Measurements from ENCODE around the gene ARHGAP22. TPM values are rescaled to one million over a fixed set of nuclear protein-coding genes. Genes with fewer than 3 reads are reported as not detected.

Gene ARHGAP22
- total and polyA plus RNA-seq, 4 donors, result 0.23 to 2.3 (median 0.54) TPM

DNA sequence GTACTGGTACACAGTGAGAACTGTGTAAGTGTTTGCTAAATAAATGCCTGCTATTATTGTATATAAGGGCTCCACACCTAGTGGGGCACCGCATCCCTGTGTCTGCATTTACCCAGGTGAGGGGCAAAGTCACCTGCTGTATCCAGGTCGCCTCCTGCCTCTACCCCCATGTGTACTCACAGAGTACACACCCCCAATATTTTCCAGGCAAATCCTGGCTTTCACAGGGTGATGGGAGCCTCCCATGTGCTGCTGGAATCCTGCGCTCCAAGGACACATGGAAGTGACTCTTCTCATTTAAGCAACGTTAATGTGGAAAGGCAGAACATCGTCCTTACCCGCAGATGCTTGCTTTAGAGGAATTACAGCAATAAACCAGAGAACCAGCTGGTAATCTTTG is 48.2 kb downstream of the ARHGAP22 start:
- peak; percentile 13 for DNase-seq (ENCODE audit: low spot score)
- 89% methylated on average over 6 of the region's 6 CpGs for WGBS

DNA sequence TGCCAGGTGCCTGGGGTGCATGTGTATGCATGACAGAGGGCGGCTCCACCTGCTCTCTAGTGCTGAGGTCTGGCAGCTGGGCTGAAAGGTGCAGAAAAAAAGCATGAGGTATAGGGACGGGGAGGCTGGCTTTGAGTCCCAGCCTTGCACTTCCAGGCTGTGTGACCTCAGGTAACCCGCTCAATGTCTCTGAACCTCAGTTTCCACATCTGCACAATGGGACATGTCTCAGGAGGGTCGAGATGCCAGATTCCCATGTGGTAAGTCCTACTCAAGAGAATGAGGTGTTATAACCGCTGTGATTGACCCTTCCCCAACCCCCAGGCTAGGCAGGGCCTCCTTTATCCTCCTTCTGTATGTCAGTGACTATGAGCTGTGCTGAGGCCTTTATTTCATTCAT is 48.8 kb downstream of the ARHGAP22 start:
- 89% methylated on average over 5 of the region's 5 CpGs for WGBS
- H3K36me3 ChIP-seq (ENCODE audit: control insufficient read depth in 4 of 4, insufficient read depth in 3 of 4, low read depth in 1 of 4, low read length in 3 of 4), result no peaks in the 10 kb centered on the region
- H3K4me1 ChIP-seq (ENCODE audit: control insufficient read depth in 4 of 4, insufficient read depth in 4 of 4, low read length in 3 of 4), result no peaks in the 10 kb centered on the region
- DNase-seq (ENCODE audit: low spot score), result peak; percentile 13
- H3K9me3 ChIP-seq (ENCODE audit: control insufficient read depth in 4 of 4, low read length in 3 of 4), result no peaks in the 10 kb centered on the region
- TF ChIP-seq TAF1 (conservative IDR thresholded peaks at IDR 0.05) (no peak), HNF4A (conservative IDR thresholded peaks at IDR 0.05) (no peak), SP1 (IDR thresholded peaks at IDR 0.05) (no peak), NR2F2 (IDR thresholded peaks at IDR 0.05) (no peak), RAD21 (IDR thresholded peaks at IDR 0.05) (no peak), GABPA (IDR thresholded peaks at IDR 0.05 in 1 of 2, conservative IDR thresholded peaks at IDR 0.05 in 1 of 2) (no peak), JUND (IDR thresholded peaks at IDR 0.05) (no peak), FOXA2 (IDR thresholded peaks at IDR 0.05) (no peak)
- TF ChIP-seq, protein P1, sequence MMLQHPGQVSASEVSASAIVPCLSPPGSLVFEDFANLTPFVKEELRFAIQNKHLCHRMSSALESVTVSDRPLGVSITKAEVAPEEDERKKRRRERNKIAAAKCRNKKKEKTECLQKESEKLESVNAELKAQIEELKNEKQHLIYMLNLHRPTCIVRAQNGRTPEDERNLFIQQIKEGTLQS (IDR thresholded peaks at IDR 0.05), result no peak
- TF ChIP-seq, protein P2, sequence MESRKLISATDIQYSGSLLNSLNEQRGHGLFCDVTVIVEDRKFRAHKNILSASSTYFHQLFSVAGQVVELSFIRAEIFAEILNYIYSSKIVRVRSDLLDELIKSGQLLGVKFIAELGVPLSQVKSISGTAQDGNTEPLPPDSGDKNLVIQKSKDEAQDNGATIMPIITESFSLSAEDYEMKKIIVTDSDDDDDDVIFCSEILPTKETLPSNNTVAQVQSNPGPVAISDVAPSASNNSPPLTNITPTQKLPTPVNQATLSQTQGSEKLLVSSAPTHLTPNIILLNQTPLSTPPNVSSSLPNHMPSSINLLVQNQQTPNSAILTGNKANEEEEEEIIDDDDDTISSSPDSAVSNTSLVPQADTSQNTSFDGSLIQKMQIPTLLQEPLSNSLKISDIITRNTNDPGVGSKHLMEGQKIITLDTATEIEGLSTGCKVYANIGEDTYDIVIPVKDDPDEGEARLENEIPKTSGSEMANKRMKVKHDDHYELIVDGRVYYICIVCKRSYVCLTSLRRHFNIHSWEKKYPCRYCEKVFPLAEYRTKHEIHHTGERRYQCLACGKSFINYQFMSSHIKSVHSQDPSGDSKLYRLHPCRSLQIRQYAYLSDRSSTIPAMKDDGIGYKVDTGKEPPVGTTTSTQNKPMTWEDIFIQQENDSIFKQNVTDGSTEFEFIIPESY (IDR thresholded peaks at IDR 0.05), result no peak
- TF ChIP-seq, protein P3, sequence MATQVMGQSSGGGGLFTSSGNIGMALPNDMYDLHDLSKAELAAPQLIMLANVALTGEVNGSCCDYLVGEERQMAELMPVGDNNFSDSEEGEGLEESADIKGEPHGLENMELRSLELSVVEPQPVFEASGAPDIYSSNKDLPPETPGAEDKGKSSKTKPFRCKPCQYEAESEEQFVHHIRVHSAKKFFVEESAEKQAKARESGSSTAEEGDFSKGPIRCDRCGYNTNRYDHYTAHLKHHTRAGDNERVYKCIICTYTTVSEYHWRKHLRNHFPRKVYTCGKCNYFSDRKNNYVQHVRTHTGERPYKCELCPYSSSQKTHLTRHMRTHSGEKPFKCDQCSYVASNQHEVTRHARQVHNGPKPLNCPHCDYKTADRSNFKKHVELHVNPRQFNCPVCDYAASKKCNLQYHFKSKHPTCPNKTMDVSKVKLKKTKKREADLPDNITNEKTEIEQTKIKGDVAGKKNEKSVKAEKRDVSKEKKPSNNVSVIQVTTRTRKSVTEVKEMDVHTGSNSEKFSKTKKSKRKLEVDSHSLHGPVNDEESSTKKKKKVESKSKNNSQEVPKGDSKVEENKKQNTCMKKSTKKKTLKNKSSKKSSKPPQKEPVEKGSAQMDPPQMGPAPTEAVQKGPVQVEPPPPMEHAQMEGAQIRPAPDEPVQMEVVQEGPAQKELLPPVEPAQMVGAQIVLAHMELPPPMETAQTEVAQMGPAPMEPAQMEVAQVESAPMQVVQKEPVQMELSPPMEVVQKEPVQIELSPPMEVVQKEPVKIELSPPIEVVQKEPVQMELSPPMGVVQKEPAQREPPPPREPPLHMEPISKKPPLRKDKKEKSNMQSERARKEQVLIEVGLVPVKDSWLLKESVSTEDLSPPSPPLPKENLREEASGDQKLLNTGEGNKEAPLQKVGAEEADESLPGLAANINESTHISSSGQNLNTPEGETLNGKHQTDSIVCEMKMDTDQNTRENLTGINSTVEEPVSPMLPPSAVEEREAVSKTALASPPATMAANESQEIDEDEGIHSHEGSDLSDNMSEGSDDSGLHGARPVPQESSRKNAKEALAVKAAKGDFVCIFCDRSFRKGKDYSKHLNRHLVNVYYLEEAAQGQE (IDR thresholded peaks at IDR 0.05), result no peak
- H3K27ac ChIP-seq (ENCODE audit: low read depth in 1 of 2, low read length in 2 of 2), result no peak overlapping the region
- no peak overlapping the region for H3K4me3 ChIP-seq (ENCODE audit: low read depth in 1 of 3, low read length in 3 of 3)
- H3K27me3 ChIP-seq (ENCODE audit: control insufficient read depth in 4 of 4, insufficient read depth in 4 of 4, low read length in 3 of 4), result no peaks in the 10 kb centered on the region
- no peak overlapping the region for H3K9ac ChIP-seq (ENCODE audit: low read depth in 1 of 2, low read length in 2 of 2)

More for the DNA sequence above, 48.2 kb downstream of the ARHGAP22 start:
- no peaks in the 10 kb centered on the region for H3K27me3 ChIP-seq (ENCODE audit: control insufficient read depth in 4 of 4, insufficient read depth in 4 of 4, low read length in 3 of 4)
- no peaks in the 10 kb centered on the region for H3K4me1 ChIP-seq (ENCODE audit: control insufficient read depth in 4 of 4, insufficient read depth in 4 of 4, low read length in 3 of 4)
- no peaks in the 10 kb centered on the region for H3K9me3 ChIP-seq (ENCODE audit: control insufficient read depth in 4 of 4, low read length in 3 of 4)
- no peak overlapping the region for H3K9ac ChIP-seq (ENCODE audit: low read depth in 1 of 2, low read length in 2 of 2)
- H3K36me3 ChIP-seq (ENCODE audit: control insufficient read depth in 4 of 4, insufficient read depth in 3 of 4, low read depth in 1 of 4, low read length in 3 of 4), result no peaks in the 10 kb centered on the region
- H3K4me3 ChIP-seq (ENCODE audit: low read depth in 1 of 3, low read length in 3 of 3), result no peak overlapping the region
- no peak overlapping the region for H3K27ac ChIP-seq (ENCODE audit: low read depth in 1 of 2, low read length in 2 of 2)
- TF ChIP-seq YY1 (IDR thresholded peaks at IDR 0.05), result no peak

DNA sequence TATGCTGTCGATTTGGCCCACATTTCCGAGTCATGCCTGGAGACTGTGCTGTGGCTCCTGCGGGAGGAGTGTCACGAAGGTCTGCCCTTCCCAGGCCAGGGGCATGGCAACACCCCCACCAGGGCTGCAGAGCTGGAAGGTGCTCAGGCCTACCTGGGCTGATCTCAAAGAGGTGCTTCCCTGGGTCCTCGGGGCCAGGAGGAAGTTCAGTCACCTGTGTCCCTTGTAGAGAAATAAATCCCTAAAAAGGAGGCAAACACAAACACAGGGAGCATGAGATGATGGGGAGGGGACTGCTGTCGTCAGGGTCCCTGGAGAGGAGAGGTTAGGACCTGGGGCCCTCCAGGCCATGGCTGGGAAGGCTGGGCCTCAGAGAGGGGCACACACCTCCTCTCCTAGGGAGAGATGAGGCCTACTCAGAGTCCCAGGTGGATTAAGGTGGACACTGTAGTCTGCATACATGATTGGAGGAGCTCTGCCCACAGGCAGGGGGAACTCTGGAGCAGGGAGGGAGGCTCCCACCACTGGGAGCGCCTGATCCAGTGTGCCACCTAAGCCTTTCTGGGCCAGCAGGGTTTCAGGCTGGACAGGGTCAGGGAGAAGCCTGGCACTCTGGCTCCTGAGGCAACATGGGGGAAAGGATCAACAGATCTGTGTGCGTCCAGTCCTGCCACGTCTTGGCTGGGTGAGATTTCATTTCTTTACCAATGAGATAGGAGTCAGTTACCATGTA is 49.4 kb downstream of the ARHGAP22 start:
- WGBS, result 87% methylated on average over 9 of the region's 9 CpGs
- Histone ChIP-seq H3K9me3 (ENCODE audit: control insufficient read depth in 4 of 4, low read length in 3 of 4) (no peaks in the 10 kb centered on the region), H3K27me3 (ENCODE audit: control insufficient read depth in 4 of 4, insufficient read depth in 4 of 4, low read length in 3 of 4) (no peaks in the 10 kb centered on the region), H3K9ac (ENCODE audit: low read depth in 1 of 2, low read length in 2 of 2) (no peak overlapping the region), H3K4me3 (ENCODE audit: low read depth in 1 of 3, low read length in 3 of 3) (no peak overlapping the region), H3K27ac (ENCODE audit: low read depth in 1 of 2, low read length in 2 of 2) (no peak overlapping the region), H3K36me3 (ENCODE audit: control insufficient read depth in 4 of 4, insufficient read depth in 3 of 4, low read depth in 1 of 4, low read length in 3 of 4) (no peaks in the 10 kb centered on the region), H3K4me1 (ENCODE audit: control insufficient read depth in 4 of 4, insufficient read depth in 4 of 4, low read length in 3 of 4) (no peaks in the 10 kb centered on the region)
- DNase-seq (ENCODE audit: low spot score), result peak; percentile 21
- TF ChIP-seq, protein P1 (IDR thresholded peaks at IDR 0.05), result no peak
- TF ChIP-seq TAF1 (conservative IDR thresholded peaks at IDR 0.05) (no peak), HNF4A (conservative IDR thresholded peaks at IDR 0.05) (no peak), YY1 (IDR thresholded peaks at IDR 0.05) (no peak), FOXA2 (IDR thresholded peaks at IDR 0.05) (no peak), RXRA (IDR thresholded peaks at IDR 0.05) (no peak), GABPA (IDR thresholded peaks at IDR 0.05 in 1 of 2, conservative IDR thresholded peaks at IDR 0.05 in 1 of 2) (no peak), HNF4G (IDR thresholded peaks at IDR 0.05) (no peak)
- TF ChIP-seq, protein P3 (IDR thresholded peaks at IDR 0.05), result no peak
- TF ChIP-seq, protein P4, sequence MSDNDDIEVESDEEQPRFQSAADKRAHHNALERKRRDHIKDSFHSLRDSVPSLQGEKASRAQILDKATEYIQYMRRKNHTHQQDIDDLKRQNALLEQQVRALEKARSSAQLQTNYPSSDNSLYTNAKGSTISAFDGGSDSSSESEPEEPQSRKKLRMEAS (IDR thresholded peaks at IDR 0.05), result no peak
